ENCODE measurements around the gene FIGN. TPM values are rescaled to one million over a fixed set of nuclear protein-coding genes. Genes with fewer than 3 reads are reported as not detected.

FIGN gene
- total RNA-seq, 1 experiment from 2014 or later, result not detected

DNA sequence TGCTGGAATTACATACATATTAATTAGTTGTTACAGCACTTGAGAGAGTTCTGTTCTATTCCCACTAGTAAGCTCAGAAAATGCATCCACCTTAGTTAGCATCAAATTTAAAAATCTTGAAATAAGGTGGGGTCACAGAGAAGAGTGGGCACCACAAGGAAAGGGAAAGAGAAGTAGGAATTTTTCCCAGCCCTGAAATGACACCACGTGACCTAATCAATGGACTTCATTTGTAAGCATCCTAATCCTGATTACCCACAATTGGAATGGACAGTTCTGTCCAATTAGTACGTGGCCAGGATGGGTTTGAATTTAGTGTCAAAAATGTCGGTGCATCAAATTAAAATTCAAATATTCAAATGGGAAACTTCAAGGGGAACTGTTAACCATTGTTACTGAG, 186.8 kb downstream of the FIGN start:
- TF ChIP-seq, protein P1, sequence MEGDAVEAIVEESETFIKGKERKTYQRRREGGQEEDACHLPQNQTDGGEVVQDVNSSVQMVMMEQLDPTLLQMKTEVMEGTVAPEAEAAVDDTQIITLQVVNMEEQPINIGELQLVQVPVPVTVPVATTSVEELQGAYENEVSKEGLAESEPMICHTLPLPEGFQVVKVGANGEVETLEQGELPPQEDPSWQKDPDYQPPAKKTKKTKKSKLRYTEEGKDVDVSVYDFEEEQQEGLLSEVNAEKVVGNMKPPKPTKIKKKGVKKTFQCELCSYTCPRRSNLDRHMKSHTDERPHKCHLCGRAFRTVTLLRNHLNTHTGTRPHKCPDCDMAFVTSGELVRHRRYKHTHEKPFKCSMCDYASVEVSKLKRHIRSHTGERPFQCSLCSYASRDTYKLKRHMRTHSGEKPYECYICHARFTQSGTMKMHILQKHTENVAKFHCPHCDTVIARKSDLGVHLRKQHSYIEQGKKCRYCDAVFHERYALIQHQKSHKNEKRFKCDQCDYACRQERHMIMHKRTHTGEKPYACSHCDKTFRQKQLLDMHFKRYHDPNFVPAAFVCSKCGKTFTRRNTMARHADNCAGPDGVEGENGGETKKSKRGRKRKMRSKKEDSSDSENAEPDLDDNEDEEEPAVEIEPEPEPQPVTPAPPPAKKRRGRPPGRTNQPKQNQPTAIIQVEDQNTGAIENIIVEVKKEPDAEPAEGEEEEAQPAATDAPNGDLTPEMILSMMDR (IDR thresholded peaks at IDR 0.05; ENCODE audit: insufficient read depth in 1 of 2, low read depth in 1 of 2, low read length in 1 of 2, severe bottlenecking in 1 of 2, unreplicated experiment in 1 of 2), result no peak
- CTCF ChIA-PET, result no interaction called here
- Mint-ChIP-seq H3K27me3 (ENCODE audit: insufficient read depth, unreplicated experiment) (peaks cover 4% of the 10 kb centered on the region), H3K4me3 (ENCODE audit: unreplicated experiment) (no peak overlapping the region), H3K4me1 (ENCODE audit: low read depth, unreplicated experiment) (no peaks in the 10 kb centered on the region), H3K36me3 (ENCODE audit: insufficient read depth, unreplicated experiment) (no peaks in the 10 kb centered on the region), H3K27ac (ENCODE audit: unreplicated experiment) (no peak overlapping the region), H3K9me3 (ENCODE audit: unreplicated experiment) (no peaks in the 10 kb centered on the region)
- Histone ChIP-seq H3K9me3 (no peaks in the 10 kb centered on the region), H3K4me3 (ENCODE audit: low read depth, low read length) (no peak overlapping the region), H3K4me1 (no peaks in the 10 kb centered on the region), H3K27me3 (replicated peaks; ENCODE audit: control insufficient read depth, insufficient read depth, low read length) (no peaks in the 10 kb centered on the region), H3K36me3 (ENCODE audit: control insufficient read depth, insufficient read depth, low read length) (no peaks in the 10 kb centered on the region)
- no TSS peak for BruUV-seq (replicated peaks)
- POLR2A ChIA-PET, result no interaction called here
- intact Hi-C loops (cut with micrococcal nuclease; ENCODE audit: unreplicated experiment), result no loop called here
- DNase-seq, result no peak
